AG09319 (cell line): ENCODE measurements around the gene CASZ1.

Experiments used
- DNase-seq: peaks from one replicate; pipeline ENCODE4 v3.0.0-alpha.2; 2010; ENCODE audit warnings: low read depth; ENCODE audit errors: extremely low read depth
- CTCF ChIP-seq: IDR thresholded peaks from 2 replicates; pipeline ENCODE4 v1.5.1; 2011; ENCODE audit warnings: low read depth, mild to moderate bottlenecking, inconsistent platforms, low read length, moderate library complexity

CASZ1 gene

GRCh38 chr1:10622910-10623685 is 173.3 kb downstream of the CASZ1 start:
- TF ChIP-seq CTCF = no peak
- DNase-seq = no peak

GRCh38 chr1:10621906-10622305 is 174.5 kb downstream of the CASZ1 start:
- TF ChIP-seq CTCF = no peak
- DNase-seq = no peak

GRCh38 chr1:10620776-10621175 is 175.7 kb downstream of the CASZ1 start:
- TF ChIP-seq CTCF = no peak
- no peak for DNase-seq

GRCh38 chr1:10617931-10618885 is 178.2 kb downstream of the CASZ1 start:
- no peak for DNase-seq
- TF ChIP-seq CTCF = no peak

- no peak for TF ChIP-seq CTCF
- DNase-seq = no peak
Measured at GRCh38 chr1:10617318-10617717, 179.1 kb downstream of the CASZ1 start.

GRCh38 chr1:10616696-10617095 is 179.8 kb downstream of the CASZ1 start:
- TF ChIP-seq CTCF = no peak
- DNase-seq = no peak
